SU-DHL-6 (cell line): ENCODE results near the gene NDUFB11.
A peak's percentile ranks its signal among the peaks of the same experiment; 100 is the strongest.

Experiments used
- H2AFZ ChIP-seq: fragments of 200-600 bp; sonication (generic); 2 replicates; pipeline ENCODE4 v1.6.1; 2014; ENCODE audit warnings: low read depth, mild to moderate bottlenecking, moderate library complexity, mixed read lengths, antibody characterized with exemption, low read length; ENCODE audit not compliant: severe bottlenecking
- H3F3A ChIP-seq: fragments of 200-600 bp; shearing (Covaris generic); 2 replicates; pipeline ENCODE4 v1.6.0; 2016; ENCODE audit warnings: antibody characterized with exemption, mild to moderate bottlenecking; ENCODE audit not compliant: insufficient read depth
- H3K27ac ChIP-seq: fragments of 200-600 bp; sonication (generic); 2 replicates; pipeline ENCODE4 v1.5.1; 2016; ENCODE audit warnings: low read depth, mild to moderate bottlenecking, low read length, moderate library complexity, mixed read lengths
- H3K27me3 ChIP-seq: fragments of 200-600 bp; sonication (generic), shearing (Covaris generic); 2 replicates; pipeline ENCODE4 v1.6.0; 2014; ENCODE audit warnings: mild to moderate bottlenecking, low read length
- H3K36me3 ChIP-seq: fragments of 200-600 bp; sonication (generic); 2 replicates; pipeline ENCODE4 v1.6.1; 2014; ENCODE audit warnings: mild to moderate bottlenecking, low read length, mixed read lengths
- H3K4me2 ChIP-seq: fragments of 300-600, 200-600 bp; shearing (Covaris generic), sonication (generic); 2 replicates; pipeline ENCODE4 v1.6.0; 2014; ENCODE audit warnings: low read length, low read depth, mild to moderate bottlenecking; ENCODE audit not compliant: poor library complexity, severe bottlenecking
- H3K4me3 ChIP-seq: fragments of 200-600 bp; sonication (generic); 2 replicates; pipeline ENCODE4 v1.5.1; 2014; ENCODE audit warnings: antibody characterized with exemption, low read length, mild to moderate bottlenecking, mixed read lengths; ENCODE audit not compliant: insufficient read depth, poor library complexity, severe bottlenecking
- H3K79me2 ChIP-seq: fragments of 200-600 bp; sonication (generic); 2 replicates; pipeline ENCODE4 v1.6.1; 2014; ENCODE audit warnings: mild to moderate bottlenecking, low read length, moderate library complexity; ENCODE audit not compliant: insufficient read depth
- H3K9ac ChIP-seq: fragments of 200-600 bp; sonication (generic); 2 replicates; pipeline ENCODE4 v1.7.0; 2014; ENCODE audit warnings: mild to moderate bottlenecking, low read length
- H3K9me2 ChIP-seq: fragments of 200-600 bp; sonication (generic); replicated peaks from 2 replicates; pipeline ENCODE4 v1.6.1; 2014; ENCODE audit warnings: low read length; ENCODE audit not compliant: insufficient read depth
- H3K9me3 ChIP-seq: fragments of 200-600 bp; sonication (generic); 2 replicates; pipeline ENCODE4 v1.6.1; 2014; ENCODE audit warnings: low read length, mixed read lengths; ENCODE audit not compliant: insufficient read depth
- H4K20me1 ChIP-seq: fragments of 200-600 bp; sonication (generic); 2 replicates; pipeline ENCODE4 v1.6.1; 2014; ENCODE audit warnings: low read depth, mild to moderate bottlenecking, antibody characterized with exemption, low read length, moderate library complexity, mixed read lengths
- EZH2phosphoT487 ChIP-seq: fragments of 200-600 bp; sonication (generic), shearing (Covaris generic); conservative IDR thresholded peaks from 2 replicates; pipeline ENCODE4 v1.6.1; 2018; ENCODE audit warnings: mild to moderate bottlenecking, antibody characterized with exemption, low read length, moderate library complexity, mixed read lengths
- TF ChIP-seq, protein P1 (sequence below): fragments of 200-600 bp; sonication (generic); IDR thresholded peaks from one replicate; pipeline ENCODE4 v1.5.1; 2017; ENCODE audit warnings: antibody characterized with exemption, mild to moderate bottlenecking, low read length, moderate library complexity; ENCODE audit not compliant: insufficient read depth, poor library complexity, severe bottlenecking

The NDUFB11 gene

DNA sequence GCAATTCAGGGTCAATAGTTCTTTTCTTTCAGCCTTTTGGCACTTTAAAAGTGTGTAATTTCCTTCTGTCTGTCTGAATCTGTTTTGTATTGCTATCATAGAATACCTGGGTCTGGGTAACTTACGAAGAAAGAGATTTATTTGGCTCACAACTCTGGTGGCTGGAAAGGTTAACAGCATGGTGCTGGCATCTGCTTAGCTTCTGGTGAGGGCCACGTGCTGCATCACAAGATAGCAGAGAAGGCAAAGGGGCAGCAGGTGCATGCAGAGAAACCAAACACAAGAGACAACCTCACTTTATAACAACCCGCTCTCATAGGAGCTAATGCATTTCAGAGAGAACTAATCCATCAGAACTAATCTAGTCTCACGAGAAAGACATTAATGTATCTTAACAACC, 47.5 kb downstream of the NDUFB11 start:
- no peak overlapping the region for H3K27ac ChIP-seq
- H4K20me1 ChIP-seq, result no peaks in the 10 kb centered on the region
- no peaks in the 10 kb centered on the region for H3K9me3 ChIP-seq
- no peaks in the 10 kb centered on the region for H3K9me2 ChIP-seq
- no peak for TF ChIP-seq EZH2phosphoT487
- TF ChIP-seq, protein P1, sequence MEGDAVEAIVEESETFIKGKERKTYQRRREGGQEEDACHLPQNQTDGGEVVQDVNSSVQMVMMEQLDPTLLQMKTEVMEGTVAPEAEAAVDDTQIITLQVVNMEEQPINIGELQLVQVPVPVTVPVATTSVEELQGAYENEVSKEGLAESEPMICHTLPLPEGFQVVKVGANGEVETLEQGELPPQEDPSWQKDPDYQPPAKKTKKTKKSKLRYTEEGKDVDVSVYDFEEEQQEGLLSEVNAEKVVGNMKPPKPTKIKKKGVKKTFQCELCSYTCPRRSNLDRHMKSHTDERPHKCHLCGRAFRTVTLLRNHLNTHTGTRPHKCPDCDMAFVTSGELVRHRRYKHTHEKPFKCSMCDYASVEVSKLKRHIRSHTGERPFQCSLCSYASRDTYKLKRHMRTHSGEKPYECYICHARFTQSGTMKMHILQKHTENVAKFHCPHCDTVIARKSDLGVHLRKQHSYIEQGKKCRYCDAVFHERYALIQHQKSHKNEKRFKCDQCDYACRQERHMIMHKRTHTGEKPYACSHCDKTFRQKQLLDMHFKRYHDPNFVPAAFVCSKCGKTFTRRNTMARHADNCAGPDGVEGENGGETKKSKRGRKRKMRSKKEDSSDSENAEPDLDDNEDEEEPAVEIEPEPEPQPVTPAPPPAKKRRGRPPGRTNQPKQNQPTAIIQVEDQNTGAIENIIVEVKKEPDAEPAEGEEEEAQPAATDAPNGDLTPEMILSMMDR, result no peak
- H2AFZ ChIP-seq, result no peak overlapping the region
- no peak overlapping the region for H3K9ac ChIP-seq
- H3F3A ChIP-seq, result no peaks in the 10 kb centered on the region; the same call in 1 of the 2 replicates
- H3K79me2 ChIP-seq, result no peaks in the 10 kb centered on the region
- H3K36me3 ChIP-seq, result no peaks in the 10 kb centered on the region
- H3K4me2 ChIP-seq, result no peak overlapping the region
- H3K27me3 ChIP-seq, result no peaks in the 10 kb centered on the region
- H3K4me3 ChIP-seq, result no peak overlapping the region

DNA sequence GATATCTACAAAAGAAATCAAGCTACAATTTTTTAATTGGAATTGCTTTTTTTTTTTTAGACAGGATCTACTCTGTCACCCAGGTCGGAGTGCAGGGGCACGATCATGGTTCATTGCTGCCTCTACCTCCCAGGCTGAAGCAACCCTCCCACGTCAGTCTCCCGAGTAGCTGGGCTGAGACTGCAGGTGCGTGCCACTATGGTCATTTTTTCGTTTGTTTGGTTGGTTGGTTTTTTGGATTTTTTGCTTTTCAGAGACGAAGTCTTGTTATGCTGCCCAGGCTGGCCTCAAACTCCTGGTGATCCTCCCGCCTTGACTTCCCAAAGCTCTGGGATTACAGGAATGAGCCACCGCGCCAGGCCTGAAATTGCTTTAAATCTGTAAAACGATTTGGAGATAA, 50.6 kb downstream of the NDUFB11 start:
- Histone ChIP-seq H3K9ac (no peak overlapping the region), H3K27ac (no peak overlapping the region)
- no peak for TF ChIP-seq EZH2phosphoT487
- TF ChIP-seq, protein P1, result no peak

DNA sequence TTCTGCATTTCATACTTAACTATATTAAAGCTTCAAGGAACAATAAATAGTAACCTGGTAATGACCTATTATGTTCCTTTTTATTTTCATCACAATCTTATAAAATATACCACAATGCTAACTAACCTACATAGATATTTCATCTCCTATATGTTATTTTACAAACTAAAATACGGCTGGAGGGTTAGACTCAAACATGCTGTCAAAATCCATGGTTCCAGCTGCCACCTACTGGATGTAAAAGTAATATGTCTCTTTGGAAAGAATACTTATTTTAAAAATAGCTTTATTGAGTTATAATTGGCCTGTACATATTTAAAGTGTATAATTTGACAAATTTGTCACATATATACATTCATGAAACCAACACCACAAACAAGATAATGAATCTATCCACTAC, 51.3 kb downstream of the NDUFB11 start:
- no peak overlapping the region for H3K9ac ChIP-seq
- H4K20me1 ChIP-seq, result no peaks in the 10 kb centered on the region
- no peaks in the 10 kb centered on the region for H3K79me2 ChIP-seq
- no peak overlapping the region for H3K4me3 ChIP-seq
- H3K27me3 ChIP-seq, result no peaks in the 10 kb centered on the region
- TF ChIP-seq, protein P1, result peak; percentile 16
- no peak for TF ChIP-seq EZH2phosphoT487
- H3K4me2 ChIP-seq, result no peak overlapping the region
- no peak overlapping the region for H3K27ac ChIP-seq
- H3K36me3 ChIP-seq, result no peaks in the 10 kb centered on the region
- H3F3A ChIP-seq, result no peaks in the 10 kb centered on the region; the same call in 1 of the 2 replicates
- no peaks in the 10 kb centered on the region for H3K9me2 ChIP-seq
- no peaks in the 10 kb centered on the region for H3K9me3 ChIP-seq
- H2AFZ ChIP-seq, result no peak overlapping the region

More for the DNA sequence above, 50.6 kb downstream of the NDUFB11 start:
- Histone ChIP-seq H2AFZ (no peak overlapping the region), H3K79me2 (no peaks in the 10 kb centered on the region), H3K9me2 (no peaks in the 10 kb centered on the region), H3K9me3 (no peaks in the 10 kb centered on the region), H3F3A (no peaks in the 10 kb centered on the region; the same call in 1 of the 2 replicates), H3K4me3 (no peak overlapping the region), H3K4me2 (no peak overlapping the region), H3K36me3 (no peaks in the 10 kb centered on the region), H3K27me3 (no peaks in the 10 kb centered on the region), H4K20me1 (no peaks in the 10 kb centered on the region)
